AG09309 (cell line): Measurements from ENCODE around the gene TRERF1.

ENCODE experiments used
- DNase-seq: peaks from one replicate; pipeline ENCODE4 v3.0.0-alpha.2; 2010; ENCODE audit warnings: low read depth
- H3K4me3 ChIP-seq: 2 replicates; pipeline ENCODE4 v1.5.1; 2011; ENCODE audit warnings: mild to moderate bottlenecking, low read depth, low read length, moderate library complexity; ENCODE audit not compliant: control insufficient read depth
- CTCF ChIP-seq: IDR thresholded peaks from 2 replicates; pipeline ENCODE4 v1.5.1; 2011; ENCODE audit warnings: mild to moderate bottlenecking, low read depth, low read length, inconsistent platforms; ENCODE audit not compliant: insufficient read depth, control insufficient read depth; ENCODE audit errors: missing control alignments

The TRERF1 gene

GRCh38 chr6:42400061-42400760 lies 51.5 kb downstream of the TRERF1 start:
- no peak for DNase-seq
- no peak overlapping the region for H3K4me3 ChIP-seq
- TF ChIP-seq CTCF = no peak

DNA sequence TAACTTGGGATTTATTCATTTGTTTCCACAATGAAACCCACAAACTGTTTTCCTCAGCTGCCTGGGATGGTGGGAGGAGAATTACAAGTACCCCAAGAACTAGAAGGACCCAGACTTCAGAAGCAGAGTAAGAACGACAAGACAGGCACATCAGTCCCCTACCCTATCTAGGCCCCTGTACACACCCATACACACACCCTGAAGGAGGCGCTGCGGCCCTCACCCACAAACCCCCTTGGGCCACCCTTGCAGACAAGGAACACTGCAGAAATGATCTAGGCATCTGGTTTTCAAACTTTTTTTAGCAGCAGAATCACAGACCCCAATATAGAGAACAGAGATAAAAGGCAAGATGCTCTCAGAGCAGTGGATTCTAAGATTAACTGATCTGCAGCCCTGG lies 55.0 kb downstream of the TRERF1 start:
- TF ChIP-seq CTCF = no peak
- DNase-seq = no peak
- H3K4me3 ChIP-seq = no peak overlapping the region

- DNase-seq = no peak
- no peak for TF ChIP-seq CTCF
- H3K4me3 ChIP-seq = no peak overlapping the region
These were observed 56.7 kb downstream of the TRERF1 start for GRCh38 chr6:42394881-42395620.

GRCh38 chr6:42394151-42394550 lies 57.6 kb downstream of the TRERF1 start:
- H3K4me3 ChIP-seq = no peak overlapping the region
- no peak for DNase-seq
- no peak for TF ChIP-seq CTCF

GRCh38 chr6:42393339-42393738 lies 58.4 kb downstream of the TRERF1 start:
- H3K4me3 ChIP-seq = no peak overlapping the region
- TF ChIP-seq CTCF = no peak
- DNase-seq = no peak

DNA sequence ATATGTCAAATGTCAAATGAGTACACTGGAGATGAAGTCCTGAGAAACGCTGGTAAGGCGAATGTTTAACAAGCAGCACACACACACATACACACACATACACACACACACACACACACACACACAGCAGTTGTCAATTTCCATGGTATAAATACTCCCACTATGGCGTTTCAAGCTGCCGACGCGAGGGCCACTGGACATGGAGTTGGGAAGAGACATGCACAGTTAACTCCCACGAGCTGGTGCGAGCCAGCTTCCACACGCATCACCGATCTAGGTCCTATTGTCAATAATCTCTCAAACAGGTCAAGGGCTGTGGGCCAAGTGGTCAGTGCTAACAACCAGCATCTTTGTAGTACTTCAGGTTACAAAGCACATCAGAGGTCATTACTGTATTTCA lies 58.9 kb downstream of the TRERF1 start:
- DNase-seq = no peak
- no peak overlapping the region for H3K4me3 ChIP-seq
- no peak for TF ChIP-seq CTCF

- DNase-seq = no peak
- no peak overlapping the region for H3K4me3 ChIP-seq
- TF ChIP-seq CTCF = no peak
These were observed 60.3 kb downstream of the TRERF1 start for GRCh38 chr6:42391441-42391840.
